ENCODE results near the gene NDUFA8. TPM values are rescaled to one million over a fixed set of nuclear protein-coding genes. Genes with fewer than 3 reads are reported as not detected.
A peak's percentile ranks its signal among the peaks of the same experiment; 100 is the strongest.

The NDUFA8 gene
- total RNA-seq, 1 donor = 25.2 TPM

GRCh38 chr9:122106576-122106975, 53.0 kb downstream of the NDUFA8 start:
- TF ChIP-seq CTCF (IDR thresholded peaks at IDR 0.05; ENCODE audit: insufficient read depth, low read length) = no peak
- H3K4me3 ChIP-seq (ENCODE audit: low read depth, low read length) = no peak overlapping the region
- DNase-seq (ENCODE audit: low read depth) = no peak

DNA sequence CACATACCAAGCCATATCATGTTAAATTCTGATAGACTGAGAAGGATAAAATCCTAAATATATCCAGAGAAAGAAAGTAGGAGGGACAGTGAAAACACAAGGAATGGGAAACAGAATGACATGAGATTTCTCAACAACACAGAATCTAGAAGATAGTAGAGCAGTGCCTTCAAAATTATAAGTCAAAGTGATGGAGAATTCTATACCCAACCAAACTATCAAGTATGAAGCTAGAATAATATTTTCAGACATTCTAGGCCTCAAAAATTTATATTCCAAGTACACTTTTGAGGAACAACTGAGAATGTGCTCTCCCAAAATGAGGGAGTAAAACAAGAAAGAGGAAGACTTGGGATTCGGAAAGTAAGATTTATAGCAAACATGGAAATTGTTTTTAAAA, 55.6 kb downstream of the NDUFA8 start:
- no peak for DNase-seq (ENCODE audit: low read depth)
- TF ChIP-seq CTCF (IDR thresholded peaks at IDR 0.05; ENCODE audit: insufficient read depth, low read length) = no peak
- no peak overlapping the region for H3K4me3 ChIP-seq (ENCODE audit: low read depth, low read length)

DNA sequence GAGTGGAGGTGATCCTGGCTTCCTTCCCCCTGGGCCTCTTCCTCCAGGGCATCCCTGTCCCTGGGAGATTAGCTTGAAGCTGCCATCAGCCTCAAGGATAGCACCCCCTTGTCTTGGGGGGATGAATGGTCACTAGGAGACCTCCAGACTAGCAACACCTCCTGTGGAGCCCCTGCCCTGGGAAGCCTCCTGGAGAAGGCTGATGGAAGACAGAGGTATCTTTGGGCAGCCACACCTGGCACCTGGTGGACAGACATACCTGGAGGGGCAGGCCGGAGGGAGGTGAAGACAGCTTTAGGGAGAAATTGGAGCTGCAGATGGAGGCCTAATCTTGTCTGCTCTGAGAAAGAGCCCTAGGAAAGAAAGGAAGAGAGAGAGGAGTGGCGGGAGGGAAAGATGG, 57.4 kb downstream of the NDUFA8 start:
- DNase-seq (ENCODE audit: low read depth) = no peak
- TF ChIP-seq CTCF (IDR thresholded peaks at IDR 0.05; ENCODE audit: insufficient read depth, low read length) = no peak
- no peak overlapping the region for H3K4me3 ChIP-seq (ENCODE audit: low read depth, low read length)

DNA sequence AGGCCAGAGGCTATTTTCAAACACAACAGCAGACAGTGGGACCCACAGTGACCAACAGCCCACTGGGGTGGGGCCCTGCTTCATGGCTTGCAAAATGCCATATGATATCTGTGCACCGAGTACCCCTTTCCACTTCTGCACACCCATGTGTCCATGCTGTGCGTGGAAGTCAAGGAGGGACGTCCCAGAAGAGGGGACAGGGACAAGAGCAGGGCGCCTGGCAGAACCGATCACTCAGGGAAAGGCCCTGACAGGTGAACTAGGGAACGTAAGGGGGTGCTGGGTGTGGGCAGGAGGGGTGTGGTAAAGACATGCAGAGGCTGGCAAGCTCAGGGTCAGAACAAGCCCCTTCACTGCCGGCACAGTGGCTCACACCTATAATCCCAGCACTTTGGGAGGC, 58.8 kb downstream of the NDUFA8 start:
- no peak for TF ChIP-seq CTCF (IDR thresholded peaks at IDR 0.05; ENCODE audit: insufficient read depth, low read length)
- no peak overlapping the region for H3K4me3 ChIP-seq (ENCODE audit: low read depth, low read length)
- DNase-seq (ENCODE audit: low read depth) = no peak

- H3K4me3 ChIP-seq (ENCODE audit: low read depth, low read length) = no peak overlapping the region
- DNase-seq (ENCODE audit: low read depth) = peak; percentile 85
Observed at GRCh38 chr9:122099271-122099869, 60.2 kb downstream of the NDUFA8 start.

GRCh38 chr9:122097679-122098315, 61.8 kb downstream of the NDUFA8 start:
- TF ChIP-seq CTCF (IDR thresholded peaks at IDR 0.05; ENCODE audit: insufficient read depth, low read length) = no peak
- no peak overlapping the region for H3K4me3 ChIP-seq (ENCODE audit: low read depth, low read length)
- peak; percentile 50 for DNase-seq (ENCODE audit: low read depth)

More at GRCh38 chr9:122099271-122099869, 60.2 kb downstream of the NDUFA8 start:
- peak; percentile 79 for TF ChIP-seq CTCF (IDR thresholded peaks at IDR 0.05; ENCODE audit: insufficient read depth, low read length)

All from fibroblast of the aortic adventitia (primary cell).